Muscle of leg (tissue), 11 donors: ENCODE measurements around the gene MRPS12. TPM values are rescaled to one million over a fixed set of nuclear protein-coding genes. Genes with fewer than 3 reads are reported as not detected.
A peak's percentile ranks its signal among the peaks of the same experiment; 100 is the strongest.

Experiments
- DNase-seq: peaks from one replicate; pipeline ENCODE4 v3.0.0; 2013
- H3K27ac ChIP-seq: one replicate; pipeline ENCODE4 v1.5.1; 2013; ENCODE audit warnings: mild to moderate bottlenecking, low read length, control low read depth
- H3K27me3 ChIP-seq: one replicate; pipeline ENCODE4 v1.6.1; 2013; ENCODE audit warnings: low read length; ENCODE audit not compliant: control insufficient read depth, insufficient read depth
- H3K36me3 ChIP-seq: one replicate; pipeline ENCODE4 v1.6.1; 2013; ENCODE audit warnings: low read length; ENCODE audit not compliant: control insufficient read depth, insufficient read depth
- H3K4me1 ChIP-seq: one replicate; pipeline ENCODE4 v1.6.1; 2013; ENCODE audit warnings: low read length; ENCODE audit not compliant: control insufficient read depth, insufficient read depth
- H3K4me3 ChIP-seq: one replicate; pipeline ENCODE4 v1.5.1; 2013; ENCODE audit warnings: low read length, control low read depth
- H3K9me3 ChIP-seq: replicated peaks from 2 replicates; pipeline ENCODE4 v1.6.1; 2013; ENCODE audit warnings: low read depth, low read length; ENCODE audit not compliant: control insufficient read depth
- WGBS: methylation state at CpG from one replicate; pipeline ENCODE4 v1.1.5; 2013; ENCODE audit warnings: missing lambda C conversion rate; ENCODE audit not compliant: insufficient coverage; 5-methylcytosine and 5-hydroxymethylcytosine counted together
- polyA plus RNA-seq, 8 donors: library from polyadenylated mRNA; unstranded; fragments of 120-200 nt; gene quantifications; one replicate each; pipeline versions ENCODE4 v1.2.1 to v1.2.3, GENCODE V29; 2013; ENCODE audit warnings: inconsistent platforms in 1 of 8, low replicate concordance in 1 of 8; ENCODE audit not compliant: insufficient read length in 8 of 8, insufficient read depth in 1 of 8
- total RNA-seq: library from RNA; stranded (reverse); fragments of 120-200 nt; gene quantifications from one replicate; pipeline ENCODE4 v1.2.4, GENCODE V29; 2013

The MRPS12 gene
- total and polyA plus RNA-seq, 9 donors: 19.6 to 22.7 (median 20.6) TPM

DNA sequence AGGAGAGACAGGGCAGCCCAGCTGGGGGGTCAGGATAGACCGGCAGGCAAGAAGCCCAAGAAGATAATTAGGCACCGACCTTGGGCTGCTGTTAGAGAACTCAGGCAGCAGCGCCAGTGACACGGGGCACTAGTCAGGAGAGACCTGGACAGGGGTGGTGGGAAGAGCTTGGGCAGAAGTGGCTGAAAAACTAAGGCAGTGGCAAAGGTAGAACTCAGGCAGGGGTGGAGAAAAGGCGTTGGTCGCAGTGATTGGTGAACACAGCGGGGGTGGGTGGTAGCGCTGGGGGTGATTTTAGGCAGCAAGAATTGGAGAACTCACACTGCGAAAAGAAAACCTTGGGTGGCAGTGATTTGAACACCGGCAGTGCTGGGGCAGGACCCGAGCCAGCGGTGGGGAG lies 23.1 kb upstream of the MRPS12 start:
- H3K27me3 ChIP-seq: no peaks in the 10 kb centered on the region
- no peak overlapping the region for H3K4me3 ChIP-seq
- peaks cover 30% of the 10 kb centered on the region for H3K36me3 ChIP-seq
- WGBS: 91% methylated on average over 12 of the region's 12 CpGs
- no peak overlapping the region for H3K27ac ChIP-seq
- H3K9me3 ChIP-seq: no peaks in the 10 kb centered on the region
- no peak for DNase-seq
- peaks cover 9% of the 10 kb centered on the region for H3K4me1 ChIP-seq

DNA sequence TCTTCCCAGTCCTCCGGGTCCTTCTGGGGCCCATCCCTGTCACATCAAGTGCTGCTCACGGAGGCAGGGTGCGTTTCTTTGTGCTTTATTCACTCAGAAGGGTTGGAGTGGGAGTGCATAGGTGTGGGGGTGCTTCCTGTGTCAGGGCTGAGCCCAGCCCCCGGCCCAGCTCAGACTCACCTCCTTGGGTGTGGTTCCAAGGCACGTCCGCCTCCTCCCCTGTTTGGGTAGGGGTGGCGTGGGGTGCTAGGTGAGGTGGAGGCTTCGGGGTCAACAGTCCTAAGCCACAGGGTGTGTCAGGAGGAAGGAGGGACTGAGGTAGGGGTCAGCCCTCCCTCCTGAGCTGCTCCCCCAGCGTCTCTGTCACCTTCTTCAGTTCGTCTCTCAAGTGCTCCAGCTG lies 21.8 kb upstream of the MRPS12 start:
- 54% methylated on average over 4 of the region's 10 CpGs for WGBS
- peaks cover 30% of the 10 kb centered on the region for H3K36me3 ChIP-seq
- H3K4me1 ChIP-seq: peaks cover 14% of the 10 kb centered on the region
- no peak overlapping the region for H3K27ac ChIP-seq
- DNase-seq: no peak
- H3K27me3 ChIP-seq: no peaks in the 10 kb centered on the region
- no peak overlapping the region for H3K4me3 ChIP-seq
- no peaks in the 10 kb centered on the region for H3K9me3 ChIP-seq

DNA sequence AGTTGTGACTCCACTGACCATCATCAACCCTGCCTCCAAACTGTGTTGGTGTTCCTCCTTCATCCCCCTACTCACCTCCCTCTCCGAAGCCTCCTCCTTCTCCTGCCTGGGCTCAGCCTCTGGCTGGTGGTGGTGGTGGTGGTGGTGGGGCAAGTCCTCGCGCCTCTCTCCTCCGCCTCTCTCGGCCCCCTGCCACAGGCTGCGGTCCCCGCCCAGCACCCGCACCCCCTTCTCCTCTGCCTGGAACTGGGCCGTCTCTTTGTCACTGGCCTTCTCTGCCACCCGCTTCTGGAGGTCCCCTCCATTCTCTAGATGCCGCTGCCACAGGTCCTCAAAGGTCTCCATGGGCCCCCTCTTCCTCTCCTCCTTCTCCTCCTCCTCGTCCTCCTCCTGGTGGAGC lies 20.3 kb upstream of the MRPS12 start:
- Histone ChIP-seq H3K36me3 (peaks cover 33% of the 10 kb centered on the region), H3K4me1 (peaks cover 14% of the 10 kb centered on the region), H3K27ac (no peak overlapping the region), H3K9me3 (no peaks in the 10 kb centered on the region), H3K4me3 (no peak overlapping the region), H3K27me3 (no peaks in the 10 kb centered on the region)
- 97% methylated on average over 8 of the region's 12 CpGs for WGBS
- DNase-seq: no peak

GRCh38 chr19:38911388-38912001 lies 19.2 kb upstream of the MRPS12 start:
- Histone ChIP-seq H3K4me1 (peaks cover 14% of the 10 kb centered on the region), H3K36me3 (peaks cover 33% of the 10 kb centered on the region), H3K4me3 (no peak overlapping the region), H3K27ac (no peak overlapping the region), H3K27me3 (no peaks in the 10 kb centered on the region), H3K9me3 (no peaks in the 10 kb centered on the region)
- DNase-seq: no peak
- 51% methylated on average over 9 of the region's 16 CpGs for WGBS

GRCh38 chr19:38912600-38913514 lies 17.9 kb upstream of the MRPS12 start:
- Histone ChIP-seq H3K27ac (no peak overlapping the region), H3K4me1 (peaks cover 23% of the 10 kb centered on the region), H3K4me3 (no peak overlapping the region), H3K36me3 (peaks cover 20% of the 10 kb centered on the region), H3K27me3 (no peaks in the 10 kb centered on the region), H3K9me3 (no peaks in the 10 kb centered on the region)
- 73% methylated on average over 7 of the region's 12 CpGs for WGBS
- peak; percentile 22 for DNase-seq

DNA sequence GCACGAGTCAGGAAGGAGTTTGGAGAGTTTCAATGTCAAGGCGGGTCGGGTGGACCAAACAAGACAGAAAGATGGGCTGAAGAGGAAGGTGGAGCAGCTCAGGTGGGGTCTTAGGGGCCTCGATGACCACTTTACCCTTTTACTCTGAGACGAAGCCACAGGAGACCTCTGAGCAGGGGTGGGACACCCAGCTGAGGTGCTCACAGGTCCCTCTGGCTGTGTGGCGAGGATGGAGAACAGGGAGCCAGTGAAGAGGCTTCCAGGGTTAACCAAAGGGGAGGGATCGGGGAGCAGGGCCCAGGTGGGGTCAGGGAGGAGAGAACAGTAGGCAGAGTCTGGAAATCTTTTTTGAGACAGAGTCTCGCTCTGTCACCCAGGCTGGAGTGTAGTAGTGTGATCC lies 16.8 kb upstream of the MRPS12 start:
- H3K36me3 ChIP-seq: peaks cover 18% of the 10 kb centered on the region
- no peaks in the 10 kb centered on the region for H3K27me3 ChIP-seq
- H3K4me1 ChIP-seq: peaks cover 27% of the 10 kb centered on the region
- WGBS: 96% methylated on average over 4 of the region's 8 CpGs
- H3K27ac ChIP-seq: no peak overlapping the region
- no peak overlapping the region for H3K4me3 ChIP-seq
- DNase-seq: peak; percentile 1
- no peaks in the 10 kb centered on the region for H3K9me3 ChIP-seq

DNA sequence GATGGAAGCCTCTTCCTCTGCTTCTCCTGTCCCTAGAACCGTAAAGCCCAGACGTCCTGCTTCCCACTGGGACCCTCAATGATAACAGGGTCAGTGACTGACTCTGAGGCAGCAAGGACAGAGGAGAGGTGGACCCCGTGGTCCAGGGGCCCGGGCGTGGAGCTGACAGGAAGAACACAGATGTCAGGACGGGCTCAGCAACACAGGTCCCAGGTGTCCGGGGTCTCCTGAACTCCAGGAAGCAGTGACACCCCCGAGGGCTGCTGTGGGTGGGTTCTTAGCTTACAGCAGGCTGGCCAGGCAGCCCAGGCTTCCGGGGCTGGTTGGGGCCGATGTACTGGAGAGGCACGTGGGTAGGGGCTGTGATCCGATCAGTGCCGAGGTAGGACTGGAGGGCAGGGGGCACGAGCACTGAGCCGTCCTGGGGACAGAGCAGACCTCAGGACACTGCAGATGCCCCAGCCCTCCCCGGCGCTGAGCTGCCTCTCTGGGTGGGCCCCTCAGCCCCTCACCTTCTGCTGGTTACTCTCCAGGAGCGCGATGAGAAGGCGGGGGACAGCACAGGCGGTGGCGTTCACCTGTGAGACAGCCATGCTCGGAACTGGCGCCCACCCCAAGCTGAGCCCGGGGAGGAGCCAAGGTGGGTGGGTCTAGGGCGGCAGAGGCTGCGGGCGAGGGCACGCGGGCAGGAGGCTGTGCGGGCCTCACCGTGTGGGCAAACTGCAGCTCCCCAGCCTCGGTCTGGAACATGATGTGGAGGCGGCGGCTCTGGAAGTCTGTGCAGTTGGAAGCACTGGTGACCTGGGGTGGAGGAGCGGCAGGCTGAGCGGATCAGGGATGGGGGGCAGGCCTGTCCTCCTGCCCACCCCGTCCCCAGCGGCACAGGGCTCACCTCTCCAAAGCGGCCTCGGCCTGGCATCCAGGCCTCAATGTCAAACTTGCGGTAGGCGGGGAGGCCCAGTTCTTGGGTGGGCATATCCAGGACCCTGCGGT lies 15.1 kb upstream of the MRPS12 start:
- 91% methylated on average over 44 of the region's 44 CpGs for WGBS
- no peak overlapping the region for H3K4me3 ChIP-seq
- peaks cover 16% of the 10 kb centered on the region for H3K36me3 ChIP-seq
- H3K4me1 ChIP-seq: peaks cover 41% of the 10 kb centered on the region
- no peaks in the 10 kb centered on the region for H3K9me3 ChIP-seq
- H3K27me3 ChIP-seq: no peaks in the 10 kb centered on the region
- peak; percentile 0 for DNase-seq
- no peak overlapping the region for H3K27ac ChIP-seq

DNA sequence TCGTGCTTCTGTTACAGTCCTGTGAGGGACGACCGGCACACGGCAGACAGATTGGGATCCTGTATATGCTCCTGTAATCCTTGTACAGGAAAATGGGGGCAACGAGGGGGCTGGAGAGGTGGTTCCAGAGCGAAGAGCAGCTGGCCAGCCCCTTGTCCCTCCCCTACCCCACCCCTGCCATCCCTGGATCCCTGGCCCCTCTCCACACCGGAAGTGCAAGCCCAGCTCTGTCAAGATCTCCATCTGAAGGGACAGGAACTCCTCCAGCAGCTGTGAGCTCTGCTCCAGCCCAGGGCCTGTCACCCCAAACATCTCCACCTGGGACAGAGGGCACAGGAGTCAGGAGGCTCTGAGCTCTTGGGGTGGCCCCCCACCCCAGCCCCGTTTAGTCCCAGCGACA lies 13.2 kb upstream of the MRPS12 start:
- peak; percentile 26 for DNase-seq
- Histone ChIP-seq H3K4me1 (peaks cover 34% of the 10 kb centered on the region), H3K4me3 (no peak overlapping the region), H3K27me3 (no peaks in the 10 kb centered on the region), H3K27ac (no peak overlapping the region), H3K36me3 (peaks cover 29% of the 10 kb centered on the region), H3K9me3 (no peaks in the 10 kb centered on the region)
- WGBS: 35% methylated on average over 2 of the region's 9 CpGs

GRCh38 chr19:38917921-38918491 lies 12.7 kb upstream of the MRPS12 start:
- Histone ChIP-seq H3K27ac (no peak overlapping the region), H3K36me3 (peaks cover 30% of the 10 kb centered on the region), H3K27me3 (no peaks in the 10 kb centered on the region), H3K9me3 (no peaks in the 10 kb centered on the region), H3K4me3 (no peak overlapping the region), H3K4me1 (peaks cover 29% of the 10 kb centered on the region)
- 39% methylated on average over 7 of the region's 13 CpGs for WGBS
- DNase-seq: peak; percentile 14
